Right ventricle myocardium inferior (tissue), 1 donor: ENCODE results near the gene WFDC1. TPM values are rescaled to one million over a fixed set of nuclear protein-coding genes. Genes with fewer than 3 reads are reported as not detected.

Source experiments
- total RNA-seq: library from RNA; stranded (reverse); fragmentation: NEBNext Ultra II Directional; extraction: Animal tissue kit (Norgen Biotek cat#: 25700); gene quantifications from one replicate; pipeline ENCODE4 v1.2.1, GENCODE V29; 2021
- donor health status: DM: no; HTN: yes; CAD: no; lungs with severe emphysema.

Gene WFDC1
- total RNA-seq, 1 donor from 2014 or later, result 1.5 TPM

Other genes starting within 250 kb of the WFDC1 start
- gene MBTPS1, start 177.9 kb upstream of the WFDC1 start, total RNA-seq, result 70.2 TPM
- gene HSDL1, start 149.7 kb upstream of the WFDC1 start, total RNA-seq, result 24.1 TPM
- not detected for gene DNAAF1, start 149.6 kb upstream of the WFDC1 start, total RNA-seq
- 26.5 TPM for gene TAF1C, start 107.8 kb upstream of the WFDC1 start, total RNA-seq
- gene ADAD2, start 103.7 kb upstream of the WFDC1 start, total RNA-seq, result not detected
- not detected for gene KCNG4, start 54.9 kb upstream of the WFDC1 start, total RNA-seq
- gene ATP2C2, start 73.7 kb downstream of the WFDC1 start, total RNA-seq, result not detected
- 7.4 TPM for gene MEAK7, start 209.8 kb downstream of the WFDC1 start, total RNA-seq